ENCODE measurements around the gene GPATCH2L.

DNA sequence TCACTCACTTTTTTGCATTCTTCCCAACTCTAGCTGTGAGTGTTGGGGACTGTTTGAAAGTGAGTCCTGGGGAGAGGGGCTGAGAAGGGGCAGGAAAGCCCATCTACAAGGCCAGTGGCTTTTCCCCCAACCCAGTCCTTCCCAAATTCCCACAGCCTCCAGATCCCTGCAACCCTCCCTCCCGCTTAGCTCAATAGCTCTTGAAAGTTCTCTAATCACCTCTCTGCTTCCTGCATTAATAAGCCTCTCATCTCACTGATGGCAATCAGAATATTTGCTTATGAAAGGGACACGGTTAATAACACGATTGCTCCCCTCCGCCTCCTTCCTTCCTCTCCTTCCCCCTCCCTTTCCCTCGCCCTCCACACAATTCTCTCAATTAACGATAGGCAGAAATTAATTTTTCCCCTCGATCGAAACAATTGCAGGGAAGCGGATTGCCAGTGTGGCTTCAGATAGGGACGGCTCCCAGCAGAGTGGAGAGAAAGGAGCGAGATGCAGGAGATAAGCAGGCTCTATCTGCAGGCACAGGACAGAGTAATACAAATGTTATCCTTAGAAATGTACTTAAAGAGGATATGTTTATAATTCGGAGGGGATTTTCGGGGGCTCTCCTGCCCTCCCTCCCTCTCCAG is 15.1 kb upstream of the GPATCH2L start:
- TF ChIP-seq, protein P1, sequence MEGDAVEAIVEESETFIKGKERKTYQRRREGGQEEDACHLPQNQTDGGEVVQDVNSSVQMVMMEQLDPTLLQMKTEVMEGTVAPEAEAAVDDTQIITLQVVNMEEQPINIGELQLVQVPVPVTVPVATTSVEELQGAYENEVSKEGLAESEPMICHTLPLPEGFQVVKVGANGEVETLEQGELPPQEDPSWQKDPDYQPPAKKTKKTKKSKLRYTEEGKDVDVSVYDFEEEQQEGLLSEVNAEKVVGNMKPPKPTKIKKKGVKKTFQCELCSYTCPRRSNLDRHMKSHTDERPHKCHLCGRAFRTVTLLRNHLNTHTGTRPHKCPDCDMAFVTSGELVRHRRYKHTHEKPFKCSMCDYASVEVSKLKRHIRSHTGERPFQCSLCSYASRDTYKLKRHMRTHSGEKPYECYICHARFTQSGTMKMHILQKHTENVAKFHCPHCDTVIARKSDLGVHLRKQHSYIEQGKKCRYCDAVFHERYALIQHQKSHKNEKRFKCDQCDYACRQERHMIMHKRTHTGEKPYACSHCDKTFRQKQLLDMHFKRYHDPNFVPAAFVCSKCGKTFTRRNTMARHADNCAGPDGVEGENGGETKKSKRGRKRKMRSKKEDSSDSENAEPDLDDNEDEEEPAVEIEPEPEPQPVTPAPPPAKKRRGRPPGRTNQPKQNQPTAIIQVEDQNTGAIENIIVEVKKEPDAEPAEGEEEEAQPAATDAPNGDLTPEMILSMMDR (IDR thresholded peaks at IDR 0.05), result no peak
- no peak for TF ChIP-seq POLR2A (IDR thresholded peaks at IDR 0.05)
